Stimulated activated CD4-positive, alpha-beta T cell treated with anti-CD3 and anti-CD28 coated beads, Interleukin-1b, Interleukin-23, amount 100 ng/mL, for 1 hour (primary cell): ENCODE measurements around the gene TBC1D2B.
"Not testable (repeated sequence)": the region's sequence is repeated elsewhere in the genome, so short reads cannot be mapped to it uniquely, and the experiment has no call there.

ENCODE experiments used
- DNase-seq, 2 donors: peaks; one replicate each; pipeline ENCODE4 v3.0.0-alpha.2; 2020; ENCODE audit warnings: low read depth in 2 of 2

TBC1D2B gene

GRCh38 chr15:78003539-78004008 is 73.9 kb downstream of the TBC1D2B start:
- DNase-seq, result no peak

DNA sequence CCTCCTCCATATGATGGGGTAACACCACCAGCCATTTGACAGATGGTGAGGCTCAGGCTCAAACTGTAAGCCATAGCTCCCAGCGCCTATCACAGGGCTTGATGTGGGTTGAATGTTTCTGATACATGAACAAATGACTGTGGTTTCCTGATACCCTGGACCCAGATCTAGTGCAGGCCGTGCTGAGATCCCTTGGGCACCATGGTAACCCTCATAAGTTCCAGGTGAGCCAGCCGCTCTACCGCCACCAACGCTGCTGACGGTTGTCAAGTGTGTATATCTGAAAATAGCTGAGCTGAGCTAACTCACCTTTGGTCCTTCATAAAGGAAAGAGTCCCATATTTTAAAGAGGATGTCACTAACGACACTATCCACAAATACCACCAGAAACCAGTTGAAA is 74.5 kb downstream of the TBC1D2B start:
- DNase-seq, result no peak

DNA sequence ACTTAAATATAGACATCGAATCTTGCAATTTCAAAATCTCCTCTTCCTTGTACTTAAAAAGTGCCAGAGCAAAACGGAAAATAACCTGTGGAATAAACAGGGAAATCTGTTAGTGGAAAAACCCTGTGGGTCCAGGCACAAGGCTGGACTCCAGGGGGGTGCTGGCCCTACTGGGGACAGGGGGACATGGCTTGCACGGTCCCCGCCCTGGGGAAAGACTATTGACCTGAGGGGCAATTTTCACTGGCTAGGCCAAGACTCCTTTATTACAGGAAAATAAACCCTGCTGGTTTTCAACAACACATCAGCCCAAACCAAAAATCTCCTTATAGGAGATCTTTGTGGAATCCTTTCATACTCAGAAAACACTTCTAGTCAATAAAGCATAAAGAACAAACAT is 75.9 kb downstream of the TBC1D2B start:
- no peak for DNase-seq

- DNase-seq, result no peak
These were observed 76.6 kb downstream of the TBC1D2B start for GRCh38 chr15:78000927-78001249.

DNA sequence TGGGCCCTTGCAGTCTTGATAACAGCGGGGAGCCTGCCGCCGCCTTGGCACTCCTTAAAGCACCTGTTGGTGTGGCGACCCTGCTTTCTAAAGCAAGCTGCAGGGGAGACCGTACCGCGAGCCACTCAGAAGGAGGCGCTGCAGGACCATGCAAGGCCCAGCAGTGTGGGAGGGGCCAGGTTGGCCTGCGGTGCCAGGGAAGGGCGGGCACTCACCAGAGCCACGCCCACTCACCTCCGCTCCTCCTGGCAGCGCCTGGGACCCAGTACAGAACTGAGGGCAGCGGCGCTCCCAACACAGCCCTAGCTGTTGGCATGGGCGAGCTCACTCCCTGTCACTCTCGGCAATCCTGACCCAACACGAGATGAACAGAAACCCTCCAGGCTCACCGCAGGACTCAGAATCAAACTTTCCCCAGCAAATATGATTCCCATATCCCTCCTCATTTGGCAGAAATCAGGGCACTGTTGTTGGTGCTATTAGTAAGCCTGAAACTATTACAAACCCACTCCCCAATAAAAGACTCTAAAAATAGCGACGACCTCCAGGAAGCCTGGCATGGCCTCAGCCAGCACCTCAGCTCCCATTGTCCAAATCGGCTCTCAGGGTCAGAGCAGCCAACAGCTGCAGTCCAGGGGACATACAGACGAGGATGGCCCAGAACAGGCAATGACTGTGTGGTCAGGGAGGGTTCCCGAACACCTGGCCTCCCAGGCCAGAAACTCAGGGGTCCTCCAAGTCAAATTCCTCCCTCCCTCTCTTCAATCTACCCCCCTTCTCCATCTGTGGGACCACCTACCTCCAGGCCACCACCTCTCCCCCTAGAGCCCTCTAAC is 77.2 kb downstream of the TBC1D2B start:
- DNase-seq, result peak; percentile 53 to 61

DNA sequence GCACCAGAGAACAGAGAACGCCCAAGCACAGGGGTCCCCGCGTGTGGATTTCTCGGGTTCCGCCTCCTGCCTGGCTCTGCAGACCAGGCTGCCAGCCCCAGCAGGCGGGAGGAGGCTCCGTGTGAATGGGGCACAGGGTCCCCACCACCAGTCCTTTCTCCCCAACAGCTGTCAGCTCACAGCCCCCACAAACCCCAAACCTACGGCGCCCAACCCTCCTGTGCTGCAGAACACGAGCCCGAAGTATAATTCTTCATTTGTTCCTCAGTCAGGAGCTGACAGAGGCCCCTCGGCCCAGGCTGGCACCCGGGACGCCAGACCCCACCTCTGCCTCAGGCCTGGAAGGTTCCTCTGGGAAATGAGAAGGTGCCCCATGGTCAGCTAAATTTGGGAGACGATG is 78.0 kb downstream of the TBC1D2B start:
- no peak for DNase-seq

DNA sequence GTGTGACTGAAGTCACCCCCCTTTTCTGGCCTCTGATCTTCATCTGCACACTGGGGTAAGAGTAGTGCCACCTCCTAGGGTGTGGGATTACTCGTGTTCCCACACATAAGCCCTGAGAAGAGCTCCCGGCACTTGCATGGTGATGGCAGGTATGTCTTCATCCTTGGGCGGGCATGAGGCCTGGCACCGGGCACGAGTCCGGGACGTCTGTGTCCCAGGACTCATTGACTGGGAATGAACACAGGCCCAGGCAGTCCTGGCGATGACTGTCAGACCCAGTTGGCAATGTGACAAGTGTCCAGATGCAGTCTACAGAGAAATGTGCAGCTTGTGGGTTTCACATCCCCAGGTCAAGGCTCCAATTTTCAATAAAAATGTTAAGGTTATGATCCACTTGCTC is 78.9 kb downstream of the TBC1D2B start:
- no peak for DNase-seq

DNA sequence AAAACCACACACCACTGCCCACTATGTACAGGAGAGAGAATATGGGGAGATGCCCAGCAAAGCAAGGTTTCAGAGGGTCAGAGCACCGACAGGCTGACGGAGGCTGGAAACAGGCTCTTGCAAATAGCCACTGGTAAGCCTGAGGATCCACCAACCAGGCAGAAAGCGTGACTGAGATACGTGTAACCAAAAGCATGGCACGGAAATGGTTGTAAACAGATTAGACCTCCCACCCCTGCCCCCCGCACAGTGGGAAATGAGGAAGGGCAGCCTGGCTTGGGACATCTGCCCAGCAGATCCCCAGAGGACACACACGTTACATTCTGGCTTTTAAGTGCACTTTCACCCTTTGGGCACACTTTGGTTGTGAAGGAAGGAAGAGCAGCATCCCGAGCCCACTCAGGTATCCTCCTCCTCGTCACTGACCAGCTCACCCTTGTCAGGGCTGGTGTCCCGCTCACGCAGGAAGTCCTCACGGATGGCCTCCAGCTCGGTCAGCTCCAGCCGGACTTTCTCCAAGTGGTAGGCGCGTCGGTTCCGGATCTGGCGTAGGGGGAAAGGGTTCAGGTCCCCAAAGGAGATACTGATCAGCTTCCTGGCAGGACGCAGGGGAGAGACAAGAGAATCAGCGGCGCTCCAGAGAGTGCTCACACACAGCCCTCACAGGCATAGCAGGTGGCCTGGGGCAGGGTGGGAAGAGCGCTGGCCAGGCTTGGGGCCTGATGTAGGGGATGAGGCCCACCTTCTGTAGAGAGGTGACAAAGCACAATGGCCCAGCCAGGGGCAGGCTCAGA is 79.6 kb downstream of the TBC1D2B start:
- DNase-seq, result not testable (repeated sequence)

GRCh38 chr15:77997221-77997620 is 80.3 kb downstream of the TBC1D2B start:
- not testable (repeated sequence) for DNase-seq

DNA sequence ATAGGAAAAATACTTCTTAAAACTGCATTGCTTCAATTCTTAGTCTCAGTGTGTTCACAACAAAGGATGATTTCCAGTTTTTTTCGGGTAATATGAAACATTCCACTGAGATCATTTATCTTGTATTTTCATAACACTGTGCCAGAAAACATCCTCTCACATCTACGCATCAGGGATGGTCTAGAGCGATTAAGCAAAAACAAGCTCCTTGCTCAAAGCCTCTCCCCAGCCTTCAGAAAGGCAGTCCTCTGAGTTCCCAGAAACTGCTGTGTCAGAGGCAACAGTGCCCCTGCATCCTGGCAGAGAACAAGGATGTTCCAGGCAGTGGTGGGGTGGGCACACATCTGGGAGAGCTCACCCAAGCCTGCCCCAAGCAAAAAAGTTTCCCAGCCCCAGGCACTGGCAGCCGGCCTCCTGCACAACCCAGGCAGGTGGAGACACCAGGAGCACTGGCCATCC is 80.8 kb downstream of the TBC1D2B start:
- not testable (repeated sequence) for DNase-seq

DNA sequence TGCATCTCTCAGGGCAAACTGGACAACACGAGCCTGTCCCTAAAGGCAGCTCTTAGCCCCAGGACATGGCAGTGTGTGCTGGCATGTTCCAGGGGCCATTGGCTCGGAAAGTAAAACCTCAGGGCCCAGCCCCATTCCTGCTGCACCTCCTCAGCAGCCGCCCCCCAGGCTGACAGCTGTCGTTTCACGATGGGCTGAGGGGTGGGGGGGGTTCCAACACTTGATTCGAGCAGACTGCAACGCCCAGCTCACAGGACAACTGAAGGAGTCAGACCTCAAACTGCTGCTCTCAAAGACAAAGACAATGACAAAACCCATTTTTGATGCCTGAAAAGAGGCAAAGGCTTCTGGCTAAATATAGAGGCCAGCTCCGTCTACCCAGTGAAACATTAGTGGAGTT is 81.3 kb downstream of the TBC1D2B start:
- DNase-seq, result not testable (repeated sequence)

DNA sequence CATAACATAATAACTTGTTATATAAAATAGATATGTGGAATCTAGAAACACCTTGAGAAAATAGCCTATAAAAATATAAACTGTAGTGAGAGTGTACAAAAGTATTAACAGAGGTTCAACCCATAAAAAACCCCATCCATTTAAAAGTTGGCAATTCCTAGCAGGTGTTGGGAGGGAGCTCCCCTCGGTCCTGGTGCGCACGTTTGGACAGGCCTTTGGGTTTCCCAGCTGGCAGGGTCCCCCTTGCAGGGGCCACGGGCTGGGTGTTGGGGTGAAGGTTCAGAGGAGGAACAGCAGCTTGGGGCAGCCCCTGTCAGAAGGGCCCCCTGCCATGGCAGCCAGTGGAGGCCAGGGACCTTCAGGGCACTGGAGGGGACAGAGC is 82.0 kb downstream of the TBC1D2B start:
- not testable (repeated sequence) for DNase-seq

- not testable (repeated sequence) for DNase-seq
These were observed 82.5 kb downstream of the TBC1D2B start for GRCh38 chr15:77994893-77995536.

- not testable (repeated sequence) for DNase-seq
These were observed 83.4 kb downstream of the TBC1D2B start for GRCh38 chr15:77993970-77994693.

- DNase-seq, result no peak
These were observed 84.1 kb downstream of the TBC1D2B start for GRCh38 chr15:77993374-77993911.

- DNase-seq, result no peak
These were observed 84.9 kb downstream of the TBC1D2B start for GRCh38 chr15:77992356-77993222.

DNA sequence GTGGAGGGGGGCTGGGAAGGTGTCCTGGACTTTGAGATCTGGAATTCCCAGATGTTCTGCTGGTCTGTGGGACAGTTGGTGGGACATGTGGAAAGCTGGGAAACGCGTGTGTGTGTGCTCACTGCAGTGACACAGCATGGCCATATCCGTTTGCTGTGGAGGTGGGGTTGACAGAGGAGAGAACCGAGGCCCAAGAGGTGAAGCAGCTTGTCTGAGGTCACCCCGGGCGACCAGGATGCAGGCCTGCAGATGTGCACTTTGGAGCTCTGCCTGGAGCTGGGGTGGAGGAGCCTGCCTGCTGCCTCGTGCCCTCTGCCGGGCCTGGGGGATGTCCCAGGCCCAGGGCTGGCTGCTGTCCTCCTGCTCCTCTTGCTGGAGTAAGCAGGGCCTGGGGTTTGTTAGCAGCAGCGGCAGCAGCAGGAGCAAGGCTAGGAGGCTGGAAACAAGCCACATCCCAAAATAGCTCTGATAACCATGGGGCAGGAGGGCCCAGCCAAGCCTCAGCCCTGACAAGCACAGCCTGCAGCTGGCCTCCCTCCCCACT is 85.8 kb downstream of the TBC1D2B start:
- DNase-seq, result not testable (repeated sequence)

GRCh38 chr15:77991029-77991406 is 86.5 kb downstream of the TBC1D2B start:
- no peak for DNase-seq

- no peak for DNase-seq
These were observed 88.0 kb downstream of the TBC1D2B start for GRCh38 chr15:77989296-77990143.
